ENCODE results near the gene CLDN20. TPM values are rescaled to one million over a fixed set of nuclear protein-coding genes. Genes with fewer than 3 reads are reported as not detected.

The CLDN20 gene
- total RNA-seq, 1 donor from 2014 or later = 0.23 TPM

GRCh38 chr6:155269765-155270164 lies 6.0 kb downstream of the CLDN20 start:
- no peak for DNase-seq (ENCODE audit: low spot score)

- DNase-seq (ENCODE audit: low spot score) = no peak
These were observed 6.8 kb downstream of the CLDN20 start for GRCh38 chr6:155270561-155271091.

GRCh38 chr6:155271145-155271544 lies 7.3 kb downstream of the CLDN20 start:
- no peak for DNase-seq (ENCODE audit: low spot score)

GRCh38 chr6:155272353-155273232 lies 8.8 kb downstream of the CLDN20 start:
- no peak for DNase-seq (ENCODE audit: low spot score)

- DNase-seq (ENCODE audit: low spot score) = no peak
These were observed 9.6 kb downstream of the CLDN20 start for GRCh38 chr6:155273431-155273830.

GRCh38 chr6:155274106-155274505 lies 10.3 kb downstream of the CLDN20 start:
- DNase-seq (ENCODE audit: low spot score) = no peak

GRCh38 chr6:155274533-155274932 lies 10.7 kb downstream of the CLDN20 start:
- DNase-seq (ENCODE audit: low spot score) = no peak

GRCh38 chr6:155275808-155276480 lies 12.1 kb downstream of the CLDN20 start:
- no peak for DNase-seq (ENCODE audit: low spot score)

GRCh38 chr6:155276638-155277037 lies 12.8 kb downstream of the CLDN20 start:
- no peak for DNase-seq (ENCODE audit: low spot score)

GRCh38 chr6:155278319-155279049 lies 14.7 kb downstream of the CLDN20 start:
- no peak for DNase-seq (ENCODE audit: low spot score)

- DNase-seq (ENCODE audit: low spot score) = no peak
These were observed 21.0 kb downstream of the CLDN20 start for GRCh38 chr6:155284775-155285174.

- no peak for DNase-seq (ENCODE audit: low spot score)
These were observed 23.9 kb downstream of the CLDN20 start for GRCh38 chr6:155287762-155288161.

GRCh38 chr6:155290491-155290890 lies 26.7 kb downstream of the CLDN20 start:
- DNase-seq (ENCODE audit: low spot score) = no peak

GRCh38 chr6:155291291-155291690 lies 27.5 kb downstream of the CLDN20 start:
- DNase-seq (ENCODE audit: low spot score) = no peak

- DNase-seq (ENCODE audit: low spot score) = no peak
These were observed 28.9 kb downstream of the CLDN20 start for GRCh38 chr6:155292711-155293110.

- no peak for DNase-seq (ENCODE audit: low spot score)
These were observed 33.9 kb downstream of the CLDN20 start for GRCh38 chr6:155297669-155298068.

GRCh38 chr6:155301867-155302266 lies 38.1 kb downstream of the CLDN20 start:
- no peak for DNase-seq (ENCODE audit: low spot score)

GRCh38 chr6:155303361-155303870 lies 39.6 kb downstream of the CLDN20 start:
- no peak for DNase-seq (ENCODE audit: low spot score)

- no peak for DNase-seq (ENCODE audit: low spot score)
These were observed 43.1 kb downstream of the CLDN20 start for GRCh38 chr6:155306958-155307357.

- no peak for DNase-seq (ENCODE audit: low spot score)
These were observed 45.3 kb downstream of the CLDN20 start for GRCh38 chr6:155309150-155309549.

GRCh38 chr6:155310596-155310995 lies 46.8 kb downstream of the CLDN20 start:
- no peak for DNase-seq (ENCODE audit: low spot score)

- DNase-seq (ENCODE audit: low spot score) = peak; percentile 36
These were observed 47.3 kb downstream of the CLDN20 start for GRCh38 chr6:155311086-155311485.
